AG08395 (cell line): Measurements from ENCODE around the gene APOM.

Experiments
- DNase-seq: peaks from one replicate; pipeline ENCODE4 v3.0.0; 2012; ENCODE audit warnings: mixed read lengths, low spot score

Gene APOM

GRCh38 chr6:31680226-31681134, 24.8 kb downstream of the APOM start, which contains the start of gene LY6G5C:
Gene LY6G5C (minus strand): TSS chr6:31681067. CDS start chr6:31680373, 694 bp downstream.
- DNase-seq: peak; percentile 92

DNA sequence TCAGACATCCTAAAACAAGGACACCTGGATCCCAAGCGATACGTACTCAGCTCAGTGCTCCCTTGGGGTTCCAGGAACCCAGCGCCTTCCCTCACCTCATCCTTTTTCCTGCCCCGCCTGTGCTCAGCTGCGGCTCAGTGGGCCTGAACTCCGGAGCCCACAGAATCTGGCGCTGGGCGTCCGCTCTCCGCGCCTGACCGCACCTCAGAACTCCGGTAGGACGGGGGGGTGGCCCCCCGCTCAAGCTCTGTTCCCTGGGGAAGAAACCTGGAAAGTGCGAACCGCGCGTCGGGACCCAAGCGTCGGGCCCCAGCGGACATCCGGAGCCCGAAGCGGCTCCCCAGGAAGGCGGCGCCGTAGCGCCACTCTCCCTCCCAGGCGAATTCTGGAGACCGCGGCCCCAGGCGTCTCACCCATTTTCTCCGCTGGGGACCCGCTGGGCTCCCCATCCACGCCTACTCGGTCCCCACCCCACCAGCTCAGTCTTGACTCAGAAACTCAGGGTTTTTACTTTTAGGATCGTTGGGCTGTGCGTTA, 25.5 kb downstream of the APOM start:
- DNase-seq: peak; percentile 67

- DNase-seq: no peak
These were observed 27.9 kb downstream of the APOM start for GRCh38 chr6:31683591-31683990.

DNA sequence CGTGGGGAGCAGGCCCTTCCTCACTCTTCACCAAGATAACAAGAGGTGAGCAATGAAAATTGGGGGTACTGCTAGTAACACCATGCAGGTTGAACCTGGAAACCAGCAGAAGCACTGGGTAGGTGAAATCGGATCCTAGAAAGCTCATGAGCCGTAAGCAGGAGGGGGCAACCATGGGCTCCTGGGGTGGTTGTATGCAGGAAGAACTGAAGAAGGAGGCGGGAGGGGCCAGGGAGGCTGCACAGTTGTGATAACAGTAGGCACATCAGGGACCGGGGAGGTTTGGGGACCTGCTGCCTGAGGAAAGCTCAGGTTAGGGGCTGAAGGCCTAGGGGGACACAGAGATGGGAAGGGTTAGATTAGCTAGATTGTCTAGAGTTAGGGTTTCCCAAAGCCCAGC, 30.8 kb downstream of the APOM start:
- no peak for DNase-seq

DNA sequence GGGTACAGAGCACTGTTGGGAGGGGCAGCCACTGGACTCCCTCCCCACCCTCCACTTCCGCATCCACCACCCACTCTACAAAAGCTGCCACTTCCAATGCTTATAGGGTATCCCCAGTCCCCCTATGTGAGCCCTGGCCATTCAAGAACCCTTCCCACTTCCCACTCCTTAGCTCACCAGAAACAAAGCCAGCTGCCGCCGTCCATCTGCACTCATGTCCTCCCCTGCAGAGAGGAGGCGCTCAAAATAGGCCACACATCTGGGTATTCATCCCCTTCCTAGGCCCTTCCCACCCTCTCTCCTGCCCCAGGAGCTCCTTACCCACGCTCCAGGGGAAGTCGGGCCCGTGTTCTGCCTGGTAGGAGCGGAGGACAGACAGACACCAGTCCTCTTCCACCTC, 31.6 kb downstream of the APOM start:
- no peak for DNase-seq

- DNase-seq: no peak
These were observed 32.4 kb downstream of the APOM start for GRCh38 chr6:31687860-31688693.

- no peak for DNase-seq
These were observed 33.8 kb downstream of the APOM start for GRCh38 chr6:31689249-31690110.

DNA sequence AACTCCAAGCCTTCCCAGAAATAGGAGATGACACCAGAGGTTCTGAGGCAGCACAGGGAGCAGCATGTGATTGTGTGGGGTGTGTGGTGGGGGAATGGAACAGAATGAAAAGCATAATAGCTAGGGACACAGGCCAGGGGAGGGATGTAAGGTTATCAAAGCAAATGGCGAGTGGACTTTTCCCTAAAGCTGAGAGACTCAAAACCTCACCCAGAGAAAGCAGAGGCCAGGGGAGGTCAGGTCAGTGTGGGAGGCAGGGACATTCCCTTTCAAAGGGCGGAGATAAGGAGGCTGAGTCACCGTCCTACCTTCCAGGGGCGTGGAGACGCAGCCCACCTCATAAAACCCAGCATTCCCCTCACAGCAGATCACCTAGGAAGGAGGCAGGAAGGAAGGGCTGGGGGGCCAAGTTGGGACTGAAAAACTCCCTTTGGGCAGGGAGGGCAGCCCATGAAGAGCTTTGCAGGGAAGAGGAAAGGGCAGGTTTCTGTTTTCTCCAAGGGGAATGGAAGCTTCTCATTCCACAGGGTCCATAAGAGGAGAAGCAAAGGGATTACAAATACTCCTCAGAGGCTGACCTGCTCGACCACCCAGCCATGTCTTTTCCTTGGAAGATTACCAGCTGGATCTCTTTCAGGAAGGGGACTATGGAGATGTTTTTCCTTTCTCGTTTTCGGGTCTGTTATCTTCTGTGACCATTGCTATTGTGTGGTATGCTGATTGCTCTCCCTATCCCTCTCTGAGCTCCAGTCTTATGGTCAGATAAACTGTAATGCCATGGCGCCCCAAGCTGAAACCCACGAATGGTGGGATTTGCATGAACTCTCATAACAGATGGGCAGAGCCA, 34.8 kb downstream of the APOM start:
- no peak for DNase-seq

- no peak for DNase-seq
These were observed 35.4 kb downstream of the APOM start for GRCh38 chr6:31691078-31691463.

DNA sequence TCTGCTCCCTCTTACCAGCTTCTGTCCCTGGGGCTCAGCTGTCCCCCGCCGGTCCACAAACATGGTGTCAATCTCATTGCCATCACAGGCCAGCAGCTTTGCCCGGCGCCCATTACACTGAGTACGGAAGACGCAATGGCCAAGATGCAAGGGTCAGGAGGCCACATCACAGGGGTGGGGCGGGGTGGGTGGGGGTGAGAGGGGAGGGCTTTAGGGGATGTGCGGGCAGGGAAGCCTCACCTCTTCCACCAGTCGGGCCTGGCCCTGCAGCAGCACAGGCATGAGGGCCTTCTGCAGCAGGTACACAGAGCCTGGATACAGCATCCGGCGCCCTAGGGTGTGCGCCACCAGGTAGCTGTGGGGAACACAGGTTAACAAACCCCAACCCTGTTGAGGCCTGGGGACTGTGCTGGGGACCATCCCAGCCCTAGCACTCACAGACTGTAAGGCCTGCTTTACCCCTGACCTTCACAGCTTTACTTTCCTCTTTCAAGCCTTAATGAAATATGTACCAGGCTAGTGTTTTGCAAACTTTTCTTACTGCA, 35.9 kb downstream of the APOM start:
- no peak for DNase-seq

- no peak for DNase-seq
These were observed 36.7 kb downstream of the APOM start for GRCh38 chr6:31692353-31692752.

DNA sequence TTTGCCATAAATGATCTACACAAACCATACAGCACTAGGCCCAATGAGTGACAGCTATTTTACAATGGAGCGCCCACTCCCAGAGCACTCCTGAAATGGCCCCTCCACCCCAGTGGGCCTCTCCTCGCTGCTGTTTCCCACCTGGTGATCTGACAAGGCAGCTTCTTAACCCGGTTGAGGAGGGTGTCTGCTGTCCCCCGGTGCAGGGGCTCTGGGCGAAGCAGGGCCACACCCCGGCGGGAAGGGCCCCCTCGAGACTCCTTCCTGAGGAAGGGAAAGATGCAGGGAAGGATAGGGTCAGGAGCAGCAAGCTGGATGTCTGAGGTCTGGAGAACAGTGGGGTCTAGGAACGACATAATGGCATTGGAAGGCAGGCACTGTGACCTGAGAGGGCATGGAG, 37.2 kb downstream of the APOM start:
- DNase-seq: no peak

DNA sequence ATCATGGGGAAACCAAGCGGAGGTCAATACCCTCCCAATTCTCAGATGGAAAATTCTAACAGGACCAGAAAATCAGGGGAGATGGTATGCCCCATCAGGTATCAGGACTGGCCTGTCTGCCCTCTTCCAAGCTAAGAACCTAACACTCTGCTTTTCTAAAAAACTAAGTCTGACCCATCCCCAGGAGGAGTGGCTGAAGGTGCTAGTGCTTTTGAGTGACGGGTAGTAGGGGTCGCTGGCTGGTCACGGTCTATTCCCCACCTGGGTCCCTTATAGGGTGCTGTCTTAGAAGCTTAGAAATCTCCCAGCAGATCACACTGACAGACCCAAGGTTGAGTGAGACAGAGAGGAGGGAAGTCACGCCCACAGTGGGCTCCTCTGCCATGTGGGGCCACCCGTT, 37.8 kb downstream of the APOM start:
- DNase-seq: no peak

DNA sequence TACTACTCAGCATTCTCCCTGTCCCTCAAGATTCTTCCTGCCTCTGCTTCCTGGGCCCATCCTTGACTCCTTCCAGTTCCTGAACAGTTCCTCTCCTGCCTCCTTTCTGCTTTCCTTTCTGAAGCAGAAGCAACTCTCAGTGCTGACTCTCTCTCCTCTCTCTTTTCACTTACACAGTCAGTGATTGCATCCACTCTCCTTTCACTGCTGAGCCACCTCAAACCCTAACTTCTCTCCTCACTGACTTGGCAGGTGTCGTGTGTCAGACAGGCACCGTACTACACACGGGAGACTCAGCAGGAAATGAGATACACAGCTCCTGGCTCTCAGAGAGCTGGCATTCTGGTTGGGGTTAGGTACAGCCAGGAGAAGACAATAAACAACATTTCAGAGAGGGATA, 41.9 kb downstream of the APOM start:
- DNase-seq: no peak

- no peak for DNase-seq
These were observed 45.2 kb downstream of the APOM start for GRCh38 chr6:31700740-31701401.

- peak; percentile 31 for DNase-seq
These were observed 46.1 kb downstream of the APOM start for GRCh38 chr6:31701666-31702404.

GRCh38 chr6:31702405-31702818, 46.7 kb downstream of the APOM start:
- no peak for DNase-seq

- peak; percentile 99 for DNase-seq
These were observed 47.4 kb downstream of the APOM start, which contains the start of gene ABHD16A for GRCh38 chr6:31702819-31703716. Gene ABHD16A (minus strand): TSS chr6:31703324. CDS start chr6:31703281, 43 bp downstream.
